Measurements from ENCODE around the gene ASPN.

Gene ASPN

DNA sequence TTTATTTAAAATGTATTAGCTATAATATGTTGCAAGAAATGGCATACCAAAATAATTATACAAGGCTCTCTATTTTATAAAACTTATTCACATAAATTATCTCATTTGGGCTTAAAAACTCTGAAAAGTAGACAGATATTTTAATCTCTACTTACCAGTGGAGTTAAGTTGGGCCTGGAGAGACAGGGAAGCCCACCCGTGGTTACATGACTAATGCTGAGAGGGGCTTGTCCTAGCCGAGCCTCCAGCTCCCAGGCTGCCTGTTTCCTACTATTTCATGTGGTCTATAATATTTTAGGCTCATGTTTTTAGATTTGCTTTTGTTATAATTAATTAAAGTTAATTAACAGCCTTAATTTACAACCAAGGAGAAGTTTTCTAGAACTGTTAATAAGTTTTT, 20.9 kb upstream of the ASPN start:
- no peak for DNase-seq

DNA sequence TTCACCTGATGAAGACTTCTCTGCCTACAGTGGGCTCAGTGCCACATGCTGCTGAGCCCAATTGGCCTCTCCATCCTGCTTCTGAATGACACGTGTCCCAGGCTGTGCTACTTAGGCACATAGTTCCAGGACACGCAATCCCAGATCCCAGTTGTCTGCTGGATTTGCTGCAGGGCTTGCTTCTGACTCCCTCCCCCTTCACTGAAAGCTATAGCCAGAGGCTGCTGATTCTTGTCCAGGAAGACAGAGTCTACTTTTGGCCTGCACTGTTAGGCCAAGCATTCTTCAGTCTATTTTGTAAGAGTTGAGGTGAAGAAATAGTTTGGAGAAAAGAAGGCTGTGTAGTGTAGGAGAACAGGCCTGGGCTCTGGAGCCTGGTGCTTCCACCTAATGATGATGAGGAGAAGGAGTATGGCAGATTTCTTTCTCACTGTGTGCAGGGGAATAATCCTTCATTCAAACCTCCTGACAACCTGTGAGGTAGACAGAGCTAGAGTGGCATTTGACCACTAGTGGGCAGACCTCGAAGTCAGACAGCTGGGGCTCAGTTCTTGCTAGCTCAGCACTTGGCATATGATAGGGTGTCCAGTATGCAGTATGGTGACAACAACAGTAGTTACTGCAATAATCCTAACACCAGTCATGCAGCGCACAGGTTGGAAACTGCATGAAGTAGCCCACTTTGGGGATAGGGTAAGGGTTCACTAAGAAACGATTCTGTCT, 19.5 kb upstream of the ASPN start:
- peak; percentile 19 for DNase-seq

DNA sequence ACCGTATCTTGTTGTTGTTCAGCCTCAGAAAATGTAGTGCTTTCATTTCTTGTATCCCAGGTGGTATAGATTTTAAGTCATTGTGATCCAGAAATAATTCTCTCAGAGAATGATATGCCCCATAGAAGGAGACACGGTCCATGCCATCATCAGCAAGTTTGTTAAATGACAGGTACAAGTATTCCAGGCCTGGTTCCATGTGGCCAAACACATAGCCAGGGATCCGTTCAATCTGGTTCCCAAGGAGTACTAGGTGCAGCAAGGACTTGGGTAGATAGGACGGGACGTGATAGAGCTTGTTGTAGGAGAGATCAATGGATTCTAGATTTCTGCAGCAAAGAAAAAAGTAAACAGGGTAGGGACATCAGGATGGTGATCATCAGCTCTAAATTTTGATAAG, 18.4 kb upstream of the ASPN start:
- no peak for DNase-seq

DNA sequence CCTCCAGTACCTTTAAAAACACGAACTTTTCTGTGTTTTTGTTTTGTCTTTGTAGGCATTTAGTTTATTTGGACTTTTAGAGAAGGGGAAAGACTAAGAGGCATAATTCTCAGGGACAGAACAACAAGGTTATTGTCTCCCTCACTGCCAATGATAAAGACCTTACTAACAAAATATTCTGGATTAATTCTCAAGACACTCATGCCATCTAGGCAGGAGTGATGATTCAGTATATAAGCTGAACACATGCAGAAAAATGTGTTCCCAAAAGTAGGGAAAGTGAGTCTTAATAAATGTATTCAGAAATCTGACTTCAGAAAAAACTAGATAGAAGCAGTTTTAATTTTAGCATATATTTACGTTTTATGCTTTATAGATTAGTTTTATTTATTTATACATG, 17.4 kb upstream of the ASPN start:
- DNase-seq = no peak

DNA sequence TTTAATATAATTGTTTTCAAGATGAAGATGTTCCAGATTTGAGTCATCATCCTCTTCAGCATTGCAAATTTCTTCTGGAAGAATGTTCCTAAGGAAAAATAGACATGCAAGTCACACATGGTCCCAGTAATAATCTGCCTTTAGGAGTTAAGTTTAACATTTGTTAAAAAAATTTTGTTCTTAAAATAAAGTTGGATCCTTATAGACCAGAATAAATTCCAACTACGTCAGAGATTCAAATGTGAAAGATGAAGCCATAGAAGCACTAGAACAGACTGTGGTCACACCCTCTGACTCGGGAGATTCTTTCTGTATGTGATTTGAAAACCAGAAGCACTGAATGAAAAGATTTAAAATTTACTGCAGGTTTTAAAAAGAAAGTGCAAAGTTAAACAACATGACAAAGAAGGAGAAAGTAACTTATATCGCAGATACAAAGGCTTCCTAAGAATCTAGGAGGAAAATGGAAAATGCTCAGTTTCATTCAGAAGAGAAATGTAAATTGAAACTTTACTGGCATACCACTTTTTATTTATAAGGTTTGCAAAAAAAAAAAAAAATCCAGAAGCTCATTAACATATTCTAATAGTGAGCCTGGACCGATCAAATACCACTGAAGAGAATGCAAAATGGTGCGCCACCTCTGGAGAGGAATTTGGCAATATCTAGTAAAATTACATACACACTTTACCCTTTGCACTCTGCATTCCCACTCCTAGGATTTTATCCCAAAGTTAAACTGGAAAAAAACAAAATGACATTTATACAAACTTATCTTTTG, 14.3 kb upstream of the ASPN start:
- no peak for DNase-seq

DNA sequence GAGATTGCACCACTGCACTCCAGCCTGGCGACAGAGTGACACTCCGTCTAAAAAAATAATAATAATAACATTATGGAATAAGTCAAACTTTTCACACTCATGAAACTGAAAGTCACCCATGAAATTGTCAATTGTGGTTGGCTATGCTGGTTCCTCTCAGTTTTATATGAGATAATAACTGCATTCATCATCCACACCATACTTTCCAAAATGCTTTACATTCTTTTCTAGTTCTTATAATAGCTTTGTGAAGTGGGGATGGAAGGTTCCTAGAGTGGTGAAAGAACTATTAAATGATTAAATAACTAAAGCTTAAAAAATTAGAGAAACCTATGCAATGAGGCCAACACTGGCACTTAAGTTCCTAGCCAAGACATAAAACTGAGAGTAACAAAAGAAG, 12.6 kb upstream of the ASPN start:
- no peak for DNase-seq

DNA sequence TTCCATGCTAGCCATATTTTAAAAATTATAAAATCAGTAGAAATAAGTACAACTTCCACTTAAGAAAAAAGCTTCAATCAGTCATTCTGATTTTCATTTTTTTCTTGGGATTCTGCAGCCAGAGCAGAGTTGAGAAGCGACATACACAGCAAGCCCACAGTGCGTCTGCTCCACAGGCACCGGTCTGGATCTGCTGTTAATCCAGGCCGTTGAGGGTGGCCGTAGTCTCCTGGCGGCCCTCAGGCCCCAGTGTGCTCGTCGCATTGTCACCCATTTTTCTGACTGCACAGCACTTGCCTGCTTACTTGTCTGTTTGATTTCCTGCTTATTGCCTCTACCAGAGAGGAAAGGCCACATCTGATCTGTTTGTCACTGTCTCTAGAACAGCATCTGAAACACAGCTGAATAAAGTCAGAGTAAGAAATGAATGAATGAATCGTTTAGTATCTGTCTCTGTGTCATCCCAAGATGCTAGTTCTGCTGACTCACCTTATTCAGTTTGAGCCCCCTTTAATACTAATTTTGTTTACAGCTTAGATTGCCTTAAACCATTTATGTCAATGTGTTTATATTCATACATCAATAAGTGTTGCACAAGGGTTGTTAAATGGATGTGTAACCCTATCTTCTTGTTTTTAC, 11.6 kb upstream of the ASPN start:
- DNase-seq = no peak

DNA sequence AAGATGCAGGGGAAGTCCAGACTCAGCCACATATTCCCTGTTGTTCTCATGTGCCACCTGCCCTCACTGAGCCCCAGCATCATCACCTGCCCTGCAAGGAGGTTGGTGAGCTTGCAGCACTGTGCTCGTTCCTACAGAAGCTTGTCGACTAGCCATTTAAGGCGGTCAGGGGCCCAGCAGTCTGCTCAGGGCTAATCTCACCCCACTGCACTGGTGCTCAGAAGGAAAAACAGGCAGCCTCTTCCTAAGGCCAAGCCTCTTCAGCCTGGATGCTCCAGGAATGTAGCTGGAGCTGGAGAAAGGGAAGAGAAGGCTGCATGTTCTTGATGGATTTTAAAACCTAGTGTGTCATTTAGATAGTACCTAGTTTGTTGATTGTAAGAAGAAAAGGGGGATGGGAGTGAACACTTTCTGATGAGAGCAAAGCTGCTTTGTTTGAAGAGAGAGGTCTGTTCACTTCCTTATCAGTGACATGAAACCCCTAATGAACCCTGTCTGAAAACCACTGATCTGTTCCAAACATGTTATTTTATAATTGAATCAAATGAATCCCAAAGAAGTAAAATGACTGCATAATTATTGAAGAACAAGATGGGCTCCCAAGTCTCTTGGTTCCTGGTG, 10.6 kb upstream of the ASPN start:
- DNase-seq = no peak

DNA sequence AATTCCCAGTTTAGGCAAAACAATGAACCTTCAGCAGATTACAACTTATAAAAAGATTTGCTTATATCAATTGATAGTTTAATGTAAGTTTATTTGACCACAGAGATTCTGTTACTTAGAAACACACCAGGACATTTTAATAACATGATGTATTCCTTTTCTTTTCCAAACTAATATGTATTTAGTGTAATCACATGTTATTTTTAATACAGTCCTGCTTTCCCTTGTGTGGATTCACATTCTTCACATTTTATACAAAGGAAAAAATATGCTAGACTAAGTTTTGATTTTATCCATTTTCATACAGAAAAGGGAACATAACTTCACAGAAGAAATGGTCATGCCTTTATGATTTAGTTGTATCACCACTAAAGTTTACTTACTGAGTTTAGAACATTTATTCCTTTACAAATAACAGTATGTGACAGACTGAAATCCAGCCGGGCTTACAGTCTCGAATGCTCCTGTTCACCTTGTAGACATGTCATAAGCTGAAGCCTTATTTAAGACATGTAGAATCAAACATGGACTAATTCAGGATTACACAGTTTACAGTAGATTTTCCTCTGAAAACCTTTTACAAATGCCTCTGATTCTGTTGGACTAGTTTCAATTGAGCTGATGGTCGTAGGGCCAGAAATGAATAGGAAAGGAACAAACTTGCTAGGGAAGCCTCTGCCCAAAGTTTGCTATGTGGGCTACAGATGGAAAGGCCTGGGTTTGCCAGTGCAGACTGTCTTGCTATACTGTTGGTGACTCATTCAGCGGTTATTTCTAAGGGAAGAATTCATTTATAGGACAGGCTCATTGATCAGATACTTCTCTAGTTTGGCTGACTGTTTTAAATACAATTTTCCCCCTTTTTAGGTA, 6.6 kb upstream of the ASPN start:
- DNase-seq = no peak

DNA sequence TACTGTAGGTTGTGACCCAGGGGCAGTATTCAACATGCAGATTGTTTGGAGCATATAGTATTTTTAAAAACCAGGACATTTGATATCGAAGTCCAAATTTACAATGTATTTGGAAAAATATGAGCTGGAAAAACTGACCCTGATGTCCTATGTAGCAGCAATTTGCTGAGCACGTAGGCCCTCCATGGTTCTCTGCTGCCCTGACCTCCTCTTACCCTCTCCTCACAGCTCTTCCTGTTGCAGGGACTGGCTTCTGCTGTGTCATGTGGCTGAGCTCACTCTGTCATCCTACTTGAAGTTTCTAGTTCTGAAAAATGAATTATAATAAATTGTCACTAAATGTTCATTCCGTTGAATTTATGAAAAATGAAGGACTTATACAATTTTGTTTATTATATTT, 4.1 kb upstream of the ASPN start:
- DNase-seq = no peak

DNA sequence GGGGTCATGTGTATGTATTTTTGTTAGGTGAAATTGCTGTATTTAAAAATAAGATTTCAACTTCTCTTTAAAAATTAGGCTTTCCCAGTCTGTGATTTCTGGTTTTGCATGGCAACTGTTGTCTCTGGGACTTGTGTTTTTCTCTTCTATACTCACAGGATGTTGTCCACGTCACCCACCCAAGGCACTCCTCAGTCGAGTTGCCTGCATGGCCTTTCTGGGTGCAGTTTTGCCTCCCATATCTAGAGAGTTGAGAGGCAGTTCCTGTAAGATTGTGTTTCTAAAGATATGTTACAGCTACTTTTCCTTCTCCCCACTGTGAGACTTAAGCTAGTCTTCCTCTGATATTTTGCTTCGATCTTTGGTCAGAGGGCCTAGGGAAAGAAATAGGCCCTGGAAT, 2.3 kb upstream of the ASPN start:
- DNase-seq = no peak

DNA sequence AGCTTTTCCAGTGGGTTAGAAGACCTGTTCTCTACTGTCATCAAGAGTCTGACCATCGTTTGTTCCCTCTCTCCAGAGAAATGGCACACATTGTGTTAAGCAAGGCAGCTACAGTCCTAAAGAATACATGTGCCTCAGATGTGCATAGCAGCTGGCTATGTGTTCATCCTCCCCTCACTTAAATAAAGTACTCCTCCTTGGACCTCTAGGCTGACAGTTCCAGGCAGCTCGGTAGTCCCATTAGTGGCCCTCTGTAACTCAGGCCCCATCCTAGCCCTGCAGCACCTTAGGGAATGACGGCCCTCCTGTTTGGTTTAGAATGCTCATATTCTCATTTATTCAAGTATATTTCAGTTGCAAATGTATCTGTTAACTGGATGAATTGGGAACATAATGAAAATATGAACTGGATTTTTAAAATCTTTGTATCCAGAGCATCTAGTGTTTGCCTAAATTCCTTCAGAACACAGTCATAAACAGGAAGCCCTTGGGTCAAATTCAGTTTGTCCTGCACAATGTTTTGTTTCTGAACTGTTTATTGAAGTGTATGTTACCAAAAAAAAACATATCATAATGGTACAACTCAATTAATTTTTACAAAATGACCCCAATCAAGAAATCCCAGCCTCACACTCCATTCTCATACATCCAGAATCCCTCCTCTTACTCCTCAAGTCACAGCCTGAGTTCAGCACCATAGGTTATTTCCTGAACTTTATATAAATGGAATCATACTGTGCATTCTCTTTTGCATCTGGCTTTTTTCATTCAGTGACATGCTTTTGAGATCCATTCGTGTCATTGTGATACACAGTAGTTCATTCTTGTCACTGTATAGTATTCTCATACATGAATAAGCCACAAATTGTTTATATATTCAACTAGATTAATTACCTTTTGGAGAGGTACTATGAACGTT, 1.6 kb upstream of the ASPN start:
- no peak for DNase-seq

DNA sequence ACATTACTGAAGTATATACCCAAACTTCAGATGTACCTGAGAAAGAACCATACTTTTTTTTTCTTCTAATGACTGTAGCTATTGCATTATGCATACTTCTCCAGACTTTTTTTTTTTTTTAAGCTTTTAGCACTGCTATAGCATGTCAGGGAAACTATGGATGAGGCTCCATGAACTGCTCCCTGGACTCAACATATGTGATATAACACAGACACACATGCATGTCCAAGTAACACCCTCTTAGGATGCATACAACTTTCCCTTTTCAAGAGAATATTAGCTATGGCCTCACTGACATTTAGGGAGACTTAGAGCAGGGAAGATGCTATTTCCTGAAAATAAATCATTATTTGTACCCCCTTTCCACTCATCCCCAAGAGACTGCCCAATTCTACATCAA, 499 bp upstream of the ASPN start:
- DNase-seq = no peak

DNA sequence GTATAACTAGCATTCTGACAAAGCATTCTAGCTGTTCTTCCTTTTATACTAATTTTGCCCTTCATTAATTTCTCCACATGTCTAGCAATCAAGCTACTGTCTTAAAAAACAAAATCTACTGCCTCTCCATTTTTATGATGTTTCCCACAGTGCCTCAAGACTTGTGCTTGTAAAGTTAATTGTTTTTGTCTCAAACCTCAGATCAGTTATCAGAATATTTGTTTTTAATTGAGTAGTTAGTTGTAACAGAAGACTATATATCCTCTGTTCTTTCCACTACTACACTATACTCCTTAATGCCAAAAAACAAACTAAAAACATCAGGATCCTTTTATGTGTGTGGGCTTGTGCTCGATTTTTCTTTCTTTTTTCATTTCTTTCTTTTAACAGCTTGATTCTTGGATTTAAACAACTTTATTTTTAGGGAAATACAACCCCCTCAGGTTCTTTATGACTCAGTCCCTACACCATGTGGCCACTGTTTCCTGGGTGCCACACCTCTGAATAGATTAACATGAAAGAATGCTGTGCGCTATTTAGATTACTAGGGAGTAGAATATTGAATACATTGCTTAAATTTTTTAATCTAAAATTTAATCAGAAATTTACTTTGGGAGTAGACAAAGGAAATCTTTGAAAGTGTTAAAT, 1.2 kb downstream of the ASPN start:
- no peak for DNase-seq

DNA sequence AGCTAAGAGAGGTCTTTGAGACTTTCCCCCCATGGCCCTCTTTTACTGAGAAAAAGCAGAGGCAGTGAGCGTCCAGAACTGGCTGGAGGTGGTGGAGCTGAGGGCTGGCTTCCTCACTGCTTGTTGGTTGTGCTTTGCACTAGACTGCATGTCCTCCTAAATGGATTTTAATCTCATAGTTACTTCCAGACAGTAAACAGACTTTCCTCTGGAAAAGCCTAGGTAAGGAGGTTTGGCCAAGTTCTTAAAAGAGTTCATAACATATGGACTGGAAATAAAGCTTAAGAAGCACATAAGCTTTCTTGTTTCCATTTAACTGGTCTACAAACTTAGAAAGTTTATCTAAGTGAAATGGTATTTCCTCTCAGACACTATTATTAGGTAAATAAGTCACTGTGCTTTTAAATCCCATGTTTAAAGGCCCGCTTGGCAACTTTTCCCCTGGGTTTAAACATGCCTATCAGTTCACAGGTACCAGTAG, 2.0 kb downstream of the ASPN start:
- DNase-seq = no peak

DNA sequence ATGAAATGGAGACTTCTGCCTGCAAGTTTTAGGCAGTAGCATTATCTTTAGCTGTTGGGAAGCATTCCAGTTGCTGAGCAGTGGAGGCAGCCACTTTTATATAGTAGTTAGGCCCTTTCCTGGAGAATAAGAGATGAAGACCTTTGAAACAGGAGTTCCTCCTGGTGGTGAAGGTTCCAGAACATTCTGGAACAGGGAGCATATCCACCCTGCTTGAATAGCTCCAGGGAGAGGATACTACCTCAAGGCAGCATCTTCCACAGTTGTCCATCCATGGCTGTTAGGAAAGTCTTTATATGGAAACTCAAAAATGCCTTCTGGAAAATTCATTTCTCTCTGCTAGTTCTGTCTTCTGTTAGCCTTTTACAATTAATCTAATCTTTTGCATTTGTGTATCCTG, 3.0 kb downstream of the ASPN start:
- DNase-seq = no peak

DNA sequence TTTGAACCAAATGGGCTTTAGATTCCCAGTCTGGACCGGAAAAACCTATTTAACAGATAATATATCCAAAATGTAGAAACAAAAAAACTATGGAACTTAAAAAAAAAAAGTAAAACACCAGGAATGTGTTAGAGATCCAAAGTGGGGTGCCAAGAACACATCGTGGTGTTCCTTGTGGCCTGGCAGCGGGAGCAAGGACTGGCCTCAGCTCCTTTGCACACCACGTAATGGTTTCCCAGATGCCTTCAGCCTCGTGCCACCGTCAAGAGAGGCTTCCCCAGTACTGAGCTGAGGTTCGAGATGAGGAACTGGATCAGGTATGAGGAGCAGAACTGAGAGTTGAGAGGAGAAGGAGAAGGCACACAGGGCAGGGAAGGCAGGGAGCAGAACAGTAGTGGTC, 3.5 kb downstream of the ASPN start:
- DNase-seq = no peak

DNA sequence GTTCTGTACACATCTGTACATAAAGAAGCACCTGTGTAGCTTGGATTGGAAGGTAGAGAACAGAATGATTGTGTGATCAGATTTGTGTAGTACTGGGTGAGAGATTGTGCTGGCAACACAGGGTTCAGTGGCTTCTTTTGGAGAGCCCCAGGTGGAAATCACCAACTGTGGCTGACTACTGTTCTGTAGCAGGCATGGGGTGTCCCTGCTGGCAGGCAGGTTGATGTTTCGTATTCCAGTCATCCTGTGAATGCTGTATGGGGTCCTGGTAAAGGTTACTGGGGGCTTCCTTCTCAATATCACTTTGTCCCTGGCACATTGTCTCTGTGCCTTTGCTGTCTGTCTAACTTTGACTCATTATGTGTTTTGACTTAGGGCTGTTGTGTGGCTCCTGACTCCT, 5.3 kb downstream of the ASPN start:
- DNase-seq = no peak

DNA sequence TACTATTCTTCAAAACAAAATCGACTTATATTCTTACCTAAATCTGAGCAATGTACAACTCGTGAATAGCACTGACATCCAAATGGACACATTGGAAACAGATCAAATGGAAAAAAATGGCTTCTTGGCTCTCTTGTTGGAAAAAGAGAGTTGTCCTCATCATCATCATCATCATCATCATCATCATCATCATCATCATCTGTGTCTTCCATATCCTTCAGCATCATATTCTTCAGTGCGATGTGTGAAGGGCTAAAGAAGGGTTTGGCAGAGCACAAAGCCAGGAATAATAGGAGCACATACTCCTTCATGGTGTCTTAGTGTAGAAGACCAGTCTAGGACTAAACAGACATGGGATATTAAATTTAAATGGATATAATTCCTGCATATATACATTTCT, 7.7 kb downstream of the ASPN start:
- no peak for DNase-seq

DNA sequence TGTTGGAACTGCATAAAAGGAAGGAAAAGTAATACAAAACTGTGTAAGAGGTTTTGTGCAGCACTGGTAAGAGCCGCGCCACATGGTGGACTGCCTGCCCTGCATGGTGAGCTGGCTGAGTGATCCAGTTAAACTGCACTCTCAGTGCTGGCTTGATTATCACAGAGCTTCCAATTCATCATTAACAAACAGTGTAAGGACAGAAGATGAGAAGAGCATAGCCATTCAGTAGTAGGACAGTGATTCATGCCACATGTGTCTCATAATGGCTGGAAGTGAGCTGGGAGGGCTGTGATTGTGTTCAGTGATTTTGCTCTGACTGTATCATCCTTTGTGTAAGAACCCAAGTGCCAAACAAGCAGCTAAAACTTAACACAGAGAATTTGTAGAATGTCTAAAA, 14.1 kb downstream of the ASPN start:
- DNase-seq = no peak

DNA sequence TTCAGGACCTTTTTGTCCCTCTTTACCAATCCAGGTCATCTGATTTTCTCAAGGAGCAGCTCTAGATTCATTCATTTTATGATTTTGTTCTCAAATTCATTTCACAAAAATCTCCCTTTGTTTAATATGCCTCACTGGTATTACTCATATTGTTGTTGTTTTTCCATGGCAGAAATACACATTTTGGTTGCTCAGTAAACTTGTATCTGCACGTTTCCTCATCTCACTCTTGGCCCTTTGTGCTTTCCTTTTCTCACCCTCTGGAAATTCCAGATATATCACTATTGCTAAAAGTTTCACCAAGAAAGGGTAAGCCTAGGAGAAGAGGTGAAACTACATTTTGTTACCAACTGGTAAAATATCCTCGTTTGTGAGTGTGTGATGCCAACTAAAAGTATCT, 14.8 kb downstream of the ASPN start:
- no peak for DNase-seq

Measured in NCI-H774 (cell line).